ENCODE data around the gene TMEM132A.

Gene TMEM132A

GRCh38 chr11:60912851-60913528 is 11.3 kb upstream of the TMEM132A start:
- H3K4me3 ChIP-seq (ENCODE audit: low read length) = peak overlapping the region; percentile 84

GRCh38 chr11:60913793-60914632 is 10.2 kb upstream of the TMEM132A start, which contains the start of gene TMEM109:
TMEM109 (plus strand) TSS chr11:60914158; CDS start chr11:60919694, 5,536 bp downstream.
- peak within 1 kb of the TSS; percentile 86 for H3K27ac ChIP-seq (ENCODE audit: low read length)

More at GRCh38 chr11:60912851-60913528, 11.3 kb upstream of the TMEM132A start:
- H3K27ac ChIP-seq (ENCODE audit: low read length) = peak overlapping the region; percentile 86; the same call in 1 of the 2 replicates
- no peak for TF ChIP-seq EZH2phosphoT487 (IDR thresholded peaks at IDR 0.05; ENCODE audit: low read length)
- no peaks in the 10 kb centered on the region for H3K27me3 ChIP-seq (replicated peaks; ENCODE audit: insufficient read depth, low read length)
- H3F3A ChIP-seq (ENCODE audit: insufficient read depth, low read length) = peaks cover 40% of the 10 kb centered on the region
- no peaks in the 10 kb centered on the region for H3K9me3 ChIP-seq (replicated peaks; ENCODE audit: insufficient read depth, low read length)
- peak overlapping the region; percentile 88 for H2AFZ ChIP-seq (ENCODE audit: low read length)
- peak overlapping the region; percentile 97; the same call in 1 of the 2 replicates for H3K9ac ChIP-seq (ENCODE audit: low read length)
- peaks cover 18% of the 10 kb centered on the region for H4K20me1 ChIP-seq (ENCODE audit: insufficient read depth, low read length)
- H3K4me2 ChIP-seq (ENCODE audit: low read depth, low read length) = peak overlapping the region; percentile 99
- DNase-seq = no peak
- no peaks in the 10 kb centered on the region for H3K9me2 ChIP-seq (replicated peaks; ENCODE audit: insufficient read depth, low read length)
- H3K79me2 ChIP-seq (ENCODE audit: low read length) = peaks cover 40% of the 10 kb centered on the region
- no peaks in the 10 kb centered on the region for H3K36me3 ChIP-seq (replicated peaks; ENCODE audit: insufficient read depth, low read length)
- peaks cover 61% of the 10 kb centered on the region for H3K4me1 ChIP-seq (ENCODE audit: low read length)

GRCh38 chr11:60914633-60915247 is 9.5 kb upstream of the TMEM132A start:
- peak overlapping the region; percentile 88 for H2AFZ ChIP-seq (ENCODE audit: low read length)
- H3K9ac ChIP-seq (ENCODE audit: low read length) = peak overlapping the region; percentile 97
- H4K20me1 ChIP-seq (ENCODE audit: insufficient read depth, low read length) = peaks cover 34% of the 10 kb centered on the region
- H3K27ac ChIP-seq (ENCODE audit: low read length) = peak overlapping the region; percentile 86
- H3K27me3 ChIP-seq (replicated peaks; ENCODE audit: insufficient read depth, low read length) = no peaks in the 10 kb centered on the region
- peak; percentile 51 for DNase-seq
- H3K4me2 ChIP-seq (ENCODE audit: low read depth, low read length) = peak overlapping the region; percentile 99
- H3K79me2 ChIP-seq (ENCODE audit: low read length) = peaks cover 58% of the 10 kb centered on the region
- peak overlapping the region; percentile 84 for H3K4me3 ChIP-seq (ENCODE audit: low read length)
- peaks cover 59% of the 10 kb centered on the region for H3K4me1 ChIP-seq (ENCODE audit: low read length)
- H3F3A ChIP-seq (ENCODE audit: insufficient read depth, low read length) = peaks cover 35% of the 10 kb centered on the region
- no peaks in the 10 kb centered on the region for H3K9me3 ChIP-seq (replicated peaks; ENCODE audit: insufficient read depth, low read length)
- H3K9me2 ChIP-seq (replicated peaks; ENCODE audit: insufficient read depth, low read length) = no peaks in the 10 kb centered on the region
- peaks cover 3% of the 10 kb centered on the region; the same call in 1 of the 2 replicates for H3K36me3 ChIP-seq (replicated peaks; ENCODE audit: insufficient read depth, low read length)
- no peak for TF ChIP-seq EZH2 (optimal IDR thresholded peaks at IDR 0.05; ENCODE audit: low read depth, low read length)
- TF ChIP-seq CTCF (IDR thresholded peaks at IDR 0.05; ENCODE audit: low read length) = no peak
- no peak for TF ChIP-seq EZH2phosphoT487 (IDR thresholded peaks at IDR 0.05; ENCODE audit: low read length)

More at GRCh38 chr11:60913793-60914632, 10.2 kb upstream of the TMEM132A start, which contains the start of gene TMEM109:
- peak within 1 kb of the TSS; percentile 99 for H3K4me2 ChIP-seq (ENCODE audit: low read depth, low read length)
- H2AFZ ChIP-seq (ENCODE audit: low read length) = peak within 1 kb of the TSS; percentile 88
- peaks cover 51% of the 10 kb centered on the region for H3K79me2 ChIP-seq (ENCODE audit: low read length)
- peaks cover 29% of the 10 kb centered on the region for H4K20me1 ChIP-seq (ENCODE audit: insufficient read depth, low read length)
- no peaks in the 10 kb centered on the region for H3K36me3 ChIP-seq (replicated peaks; ENCODE audit: insufficient read depth, low read length)
- DNase-seq = peak; percentile 95
- no peaks in the 10 kb centered on the region for H3K9me2 ChIP-seq (replicated peaks; ENCODE audit: insufficient read depth, low read length)
- H3K4me1 ChIP-seq (ENCODE audit: low read length) = peaks cover 66% of the 10 kb centered on the region
- H3F3A ChIP-seq (ENCODE audit: insufficient read depth, low read length) = peaks cover 42% of the 10 kb centered on the region
- H3K9ac ChIP-seq (ENCODE audit: low read length) = peak within 1 kb of the TSS; percentile 97
- no peak for TF ChIP-seq CTCF (IDR thresholded peaks at IDR 0.05; ENCODE audit: low read length)
- TF ChIP-seq EZH2 (optimal IDR thresholded peaks at IDR 0.05; ENCODE audit: low read depth, low read length) = no peak
- TF ChIP-seq EZH2phosphoT487 (IDR thresholded peaks at IDR 0.05; ENCODE audit: low read length) = no peak
- no peaks in the 10 kb centered on the region for H3K27me3 ChIP-seq (replicated peaks; ENCODE audit: insufficient read depth, low read length)
- H3K9me3 ChIP-seq (replicated peaks; ENCODE audit: insufficient read depth, low read length) = no peaks in the 10 kb centered on the region
- H3K4me3 ChIP-seq (ENCODE audit: low read length) = peak within 1 kb of the TSS; percentile 84
